ENCODE results near the gene GNRH2.

DNA sequence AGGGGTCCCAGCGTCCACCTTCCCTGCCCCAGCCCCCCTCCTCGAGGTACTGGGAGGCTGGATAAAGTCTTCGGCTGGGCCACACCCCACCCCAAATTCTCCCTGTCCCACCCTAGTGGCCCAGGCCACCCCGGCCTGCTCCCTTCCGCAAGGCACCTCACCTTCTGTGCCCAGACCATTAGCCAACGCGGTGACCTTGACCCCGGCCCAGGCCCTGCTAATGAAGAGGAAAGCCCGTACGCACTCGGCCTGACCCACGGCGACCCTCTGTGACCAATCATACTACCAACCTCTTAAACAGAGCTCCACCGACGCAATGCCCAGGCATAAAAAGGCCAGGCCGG lies 27.8 kb downstream of the GNRH2 start:
- TF ChIP-seq, protein P1, sequence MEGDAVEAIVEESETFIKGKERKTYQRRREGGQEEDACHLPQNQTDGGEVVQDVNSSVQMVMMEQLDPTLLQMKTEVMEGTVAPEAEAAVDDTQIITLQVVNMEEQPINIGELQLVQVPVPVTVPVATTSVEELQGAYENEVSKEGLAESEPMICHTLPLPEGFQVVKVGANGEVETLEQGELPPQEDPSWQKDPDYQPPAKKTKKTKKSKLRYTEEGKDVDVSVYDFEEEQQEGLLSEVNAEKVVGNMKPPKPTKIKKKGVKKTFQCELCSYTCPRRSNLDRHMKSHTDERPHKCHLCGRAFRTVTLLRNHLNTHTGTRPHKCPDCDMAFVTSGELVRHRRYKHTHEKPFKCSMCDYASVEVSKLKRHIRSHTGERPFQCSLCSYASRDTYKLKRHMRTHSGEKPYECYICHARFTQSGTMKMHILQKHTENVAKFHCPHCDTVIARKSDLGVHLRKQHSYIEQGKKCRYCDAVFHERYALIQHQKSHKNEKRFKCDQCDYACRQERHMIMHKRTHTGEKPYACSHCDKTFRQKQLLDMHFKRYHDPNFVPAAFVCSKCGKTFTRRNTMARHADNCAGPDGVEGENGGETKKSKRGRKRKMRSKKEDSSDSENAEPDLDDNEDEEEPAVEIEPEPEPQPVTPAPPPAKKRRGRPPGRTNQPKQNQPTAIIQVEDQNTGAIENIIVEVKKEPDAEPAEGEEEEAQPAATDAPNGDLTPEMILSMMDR (IDR thresholded peaks at IDR 0.05; ENCODE audit: low read depth, low read length), result no peak
- TF ChIP-seq EZH2phosphoT487 (IDR thresholded peaks at IDR 0.05; ENCODE audit: low read depth), result no peak
